GM23338 (cell line): ENCODE measurements around the gene KRTAP8-1. TPM values are rescaled to one million over a fixed set of nuclear protein-coding genes. Genes with fewer than 3 reads are reported as not detected.

ENCODE experiments used
- ATAC-seq: fragments of 200-7000 bp; cut with Tn5 transposase; 3 replicates; pipeline ENCODE4 v1.9.1; 2020
- DNase-seq: peaks from one replicate; pipeline ENCODE4 v3.0.0-alpha.2; 2015; ENCODE audit warnings: low spot score
- H2AFZ ChIP-seq: fragments of 200-600 bp; sonication (generic); 2 replicates; pipeline ENCODE4 v1.8.0; 2016; ENCODE audit warnings: antibody characterized with exemption, mild to moderate bottlenecking, moderate library complexity
- H3F3A ChIP-seq: fragments of 200-600 bp; sonication (generic); replicated peaks from 2 replicates; pipeline ENCODE4 v1.8.0; 2017; ENCODE audit warnings: antibody characterized with exemption, mixed run types, low read depth
- H3K27ac ChIP-seq: fragments of 200-600 bp; sonication (generic); 2 replicates; pipeline ENCODE4 v1.6.1; 2016; ENCODE audit warnings: low read depth
- H3K27me3 ChIP-seq: fragments of 200-600 bp; sonication (generic); 2 replicates; pipeline ENCODE4 v1.8.0; 2016; ENCODE audit warnings: mild to moderate bottlenecking, mixed run types, moderate library complexity; ENCODE audit not compliant: insufficient read depth
- H3K36me3 ChIP-seq: fragments of 200-600 bp; sonication (generic); 2 replicates; pipeline ENCODE4 v1.8.0; 2016; ENCODE audit warnings: mild to moderate bottlenecking; ENCODE audit not compliant: insufficient read depth
- H3K4me1 ChIP-seq: fragments of 200-600 bp; sonication (generic); 2 replicates; pipeline ENCODE4 v1.8.0; 2016; ENCODE audit warnings: mild to moderate bottlenecking, moderate library complexity; ENCODE audit not compliant: insufficient read depth
- H3K4me2 ChIP-seq: fragments of 200-600 bp; sonication (generic); 2 replicates; pipeline ENCODE4 v1.7.1; 2017; ENCODE audit warnings: mixed run types
- H3K4me3 ChIP-seq: fragments of 200-600 bp; sonication (generic); 2 replicates; pipeline ENCODE4 v1.6.1; 2016; ENCODE audit warnings: mixed run types
- H3K79me2 ChIP-seq: fragments of 200-600 bp; sonication (generic); replicated peaks from 2 replicates; pipeline ENCODE4 v1.8.0; 2017; ENCODE audit warnings: mild to moderate bottlenecking; ENCODE audit not compliant: insufficient read depth
- H3K9me2 ChIP-seq: fragments of 200-600 bp; sonication (generic); 2 replicates; pipeline ENCODE4 v1.8.0; 2017; ENCODE audit not compliant: insufficient read depth
- H4K20me1 ChIP-seq: fragments of 200-600 bp; sonication (generic); replicated peaks from 2 replicates; pipeline ENCODE4 v1.8.0; 2017; ENCODE audit warnings: mild to moderate bottlenecking; ENCODE audit not compliant: insufficient read depth
- H3K27ac Mint-ChIP-seq: 2 replicates; pipeline ENCODE4 v1.8.0; 2020; ENCODE audit warnings: inconsistent platforms, mild to moderate bottlenecking, moderate library complexity, mixed read lengths
- H3K27me3 Mint-ChIP-seq: 3 replicates; pipeline ENCODE4 v1.8.0; 2022; ENCODE audit warnings: low read depth, mild to moderate bottlenecking, moderate library complexity, mixed read lengths, inconsistent platforms; ENCODE audit not compliant: insufficient read depth, poor library complexity
- H3K36me3 Mint-ChIP-seq: 3 replicates; pipeline ENCODE4 v1.8.0; 2021; ENCODE audit warnings: low read depth, mild to moderate bottlenecking, inconsistent platforms, moderate library complexity, mixed read lengths
- H3K4me1 Mint-ChIP-seq: 3 replicates; pipeline ENCODE4 v1.8.0; 2020; ENCODE audit warnings: mild to moderate bottlenecking, inconsistent platforms, mixed read lengths
- H3K4me3 Mint-ChIP-seq: 3 replicates; pipeline ENCODE4 v1.8.0; 2021; ENCODE audit warnings: moderate library complexity, mild to moderate bottlenecking, inconsistent platforms, mixed read lengths
- H3K9me3 Mint-ChIP-seq: 3 replicates; pipeline ENCODE4 v1.8.0; 2020; ENCODE audit warnings: moderate library complexity, mild to moderate bottlenecking, inconsistent platforms, mixed read lengths
- CTCF ChIP-seq, 2 experiments: fragments of 200-600 bp in 1 of 2; sonication (generic) in 1 of 2; conservative IDR thresholded peaks; 2 replicates each; pipeline versions ENCODE4 v1.5.1 to v1.6.1; 2016 to 2017; ENCODE audit warnings: antibody characterized with exemption in 2 of 2, low read depth in 2 of 2, mild to moderate bottlenecking in 2 of 2, moderate library complexity in 1 of 2
- ETS1 ChIP-seq: IDR thresholded peaks from 2 replicates; pipeline ENCODE4 v1.6.1; 2016; ENCODE audit warnings: antibody characterized with exemption
- JUNB ChIP-seq: IDR thresholded peaks from one replicate; pipeline ENCODE4 v1.6.1; 2016; ENCODE audit warnings: antibody characterized with exemption; ENCODE audit not compliant: unreplicated experiment
- ZNF114 ChIP-seq: fragments of 250-450 bp; sonication (Bioruptor Pico); IDR thresholded peaks from 2 replicates; pipeline ENCODE4 v1.5.0; 2020; ENCODE audit warnings: mild to moderate bottlenecking, moderate library complexity
- ZNF462 ChIP-seq: fragments of 250-450 bp; sonication (Bioruptor Pico); IDR thresholded peaks from 2 replicates; pipeline ENCODE4 v1.5.0; 2020; ENCODE audit warnings: mild to moderate bottlenecking, moderate library complexity
- polyA plus RNA-seq: library from polyadenylated mRNA; unstranded; fragments of >200 nt; fragmentation: Nextera tagmentation; extraction: Ambion mirVana; gene quantifications from 2 replicates; pipeline ENCODE4 v1.2.1, GENCODE V29; 2016
- total RNA-seq: library from RNA; depleted of rRNA; stranded (reverse); fragments of >200 nt; shearing (Covaris generic); gene quantifications from 2 replicates; pipeline ENCODE4 v1.2.3, GENCODE V29; 2014

Gene KRTAP8-1
- total and polyA plus RNA-seq, 2 experiments from 2014 or later = not detected

- TF ChIP-seq ETS1 (no peak), JUNB (no peak), ZNF114 (CRISPR knock-in tag) (no peak), CTCF (conservative IDR thresholded peaks at IDR 0.05; ENCODE audit: low read depth in 2 of 2) (no peak)
Observed at GRCh38 chr21:30847627-30848500, 34.8 kb upstream of the KRTAP8-1 start (continued).

- H2AFZ ChIP-seq = no peak overlapping the region
- peak in 1 of 2 experiments; percentile 44; a peak in 2 of 4 replicates for TF ChIP-seq CTCF (conservative IDR thresholded peaks at IDR 0.05; ENCODE audit: low read depth in 2 of 2)
- no peak for TF ChIP-seq ZNF462
- H3K4me1 ChIP-seq = no peaks in the 10 kb centered on the region
- H4K20me1 ChIP-seq = no peaks in the 10 kb centered on the region
- Mint-ChIP-seq H3K9me3 (no peaks in the 10 kb centered on the region), H3K4me1 (no peaks in the 10 kb centered on the region), H3K27me3 (peaks cover 2% of the 10 kb centered on the region), H3K36me3 (no peaks in the 10 kb centered on the region), H3K4me3 (no peak overlapping the region), H3K27ac (no peak overlapping the region)
- no peaks in the 10 kb centered on the region for H3K36me3 ChIP-seq
- ATAC-seq (no peak; the same call in 2 of the 3 replicates), DNase-seq (peak; percentile 28)
- no peak overlapping the region for H3K4me3 ChIP-seq
- H3K4me2 ChIP-seq = no peak overlapping the region
- H3K27ac ChIP-seq = no peak overlapping the region
- H3K79me2 ChIP-seq = no peaks in the 10 kb centered on the region
- H3K27me3 ChIP-seq = no peaks in the 10 kb centered on the region
- no peaks in the 10 kb centered on the region for H3K9me2 ChIP-seq
- no peaks in the 10 kb centered on the region for H3F3A ChIP-seq
Observed at GRCh38 chr21:30842990-30843389, 29.9 kb upstream of the KRTAP8-1 start.
